Tibial nerve (tissue), 4 donors: Measurements from ENCODE around the gene CENPP.

Source experiments
- EP300 ChIP-seq, 2 donors: sonication (generic); formaldehyde crosslinking; IDR thresholded peaks; one replicate each; pipeline ENCODE4 v1.6.1; 2017; ENCODE audit warnings: antibody characterized with exemption in 2 of 2, mild to moderate bottlenecking in 1 of 2
- POLR2A ChIP-seq, 2 donors: fragments of 450-650 bp; IDR thresholded peaks; one replicate each; pipeline ENCODE4 v1.6.1; 2017; ENCODE audit warnings: antibody characterized with exemption in 2 of 2, mild to moderate bottlenecking in 2 of 2, moderate library complexity in 2 of 2
- TF ChIP-seq, protein P1 (sequence below), 5 experiments: fragments of 200-600 bp in 3 of 5; fragments of 450-650 bp in 2 of 5; sonication (generic) in 3 of 5; IDR thresholded peaks; one replicate each; pipeline ENCODE4 v1.5.1; 2016 to 2019; ENCODE audit warnings: antibody characterized with exemption in 5 of 5, mild to moderate bottlenecking in 3 of 5, moderate library complexity in 2 of 5

DNA sequence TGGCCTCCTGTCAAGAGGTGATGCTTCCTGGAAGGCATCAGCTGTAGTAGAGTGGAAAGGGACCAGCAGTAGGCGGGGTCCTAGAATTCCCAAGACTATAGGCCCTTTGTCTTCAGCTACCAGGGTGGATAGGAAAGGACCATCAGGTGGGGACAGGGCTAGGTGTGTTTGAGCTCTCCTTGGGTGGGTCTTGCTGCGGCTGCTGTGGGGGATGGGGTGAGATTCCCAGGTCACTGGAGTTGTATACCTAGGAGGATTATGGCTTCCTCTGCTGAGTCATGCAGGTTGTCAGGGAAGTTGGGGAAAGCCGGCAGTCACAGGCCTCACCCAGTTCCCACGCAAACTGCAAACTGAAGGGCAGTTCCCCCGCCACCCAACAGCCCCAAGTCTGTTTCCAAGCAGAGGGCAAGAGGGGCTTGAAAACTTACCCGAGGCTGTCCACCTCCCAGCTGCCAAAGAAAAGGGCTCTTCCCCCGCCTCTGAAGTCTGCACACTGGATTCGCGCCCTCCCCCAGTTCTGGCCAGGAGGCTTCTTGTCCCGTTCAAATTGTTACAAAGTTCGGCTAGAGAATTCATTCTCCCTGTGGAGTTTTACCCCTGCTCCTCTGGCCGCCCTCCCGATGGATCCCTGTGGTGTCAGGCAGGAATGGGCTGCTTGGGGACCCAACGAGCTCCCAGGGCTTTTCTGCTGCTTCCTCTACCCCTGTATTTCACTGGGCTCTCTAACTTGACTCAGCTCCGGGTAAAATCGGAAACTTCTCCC, 233.0 kb downstream of the CENPP start:
- TF ChIP-seq POLR2A (IDR thresholded peaks at IDR 0.05) (no peak), EP300 (IDR thresholded peaks at IDR 0.05) (no peak)
- TF ChIP-seq, protein P1, sequence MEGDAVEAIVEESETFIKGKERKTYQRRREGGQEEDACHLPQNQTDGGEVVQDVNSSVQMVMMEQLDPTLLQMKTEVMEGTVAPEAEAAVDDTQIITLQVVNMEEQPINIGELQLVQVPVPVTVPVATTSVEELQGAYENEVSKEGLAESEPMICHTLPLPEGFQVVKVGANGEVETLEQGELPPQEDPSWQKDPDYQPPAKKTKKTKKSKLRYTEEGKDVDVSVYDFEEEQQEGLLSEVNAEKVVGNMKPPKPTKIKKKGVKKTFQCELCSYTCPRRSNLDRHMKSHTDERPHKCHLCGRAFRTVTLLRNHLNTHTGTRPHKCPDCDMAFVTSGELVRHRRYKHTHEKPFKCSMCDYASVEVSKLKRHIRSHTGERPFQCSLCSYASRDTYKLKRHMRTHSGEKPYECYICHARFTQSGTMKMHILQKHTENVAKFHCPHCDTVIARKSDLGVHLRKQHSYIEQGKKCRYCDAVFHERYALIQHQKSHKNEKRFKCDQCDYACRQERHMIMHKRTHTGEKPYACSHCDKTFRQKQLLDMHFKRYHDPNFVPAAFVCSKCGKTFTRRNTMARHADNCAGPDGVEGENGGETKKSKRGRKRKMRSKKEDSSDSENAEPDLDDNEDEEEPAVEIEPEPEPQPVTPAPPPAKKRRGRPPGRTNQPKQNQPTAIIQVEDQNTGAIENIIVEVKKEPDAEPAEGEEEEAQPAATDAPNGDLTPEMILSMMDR (IDR thresholded peaks at IDR 0.05) = no peak
